ENCODE data around the gene TXNDC15.
A peak's percentile ranks its signal among the peaks of the same experiment; 100 is the strongest.
"Not testable (repeated sequence)": the region's sequence is repeated elsewhere in the genome, so short reads cannot be mapped to it uniquely, and the experiment has no call there.

The TXNDC15 gene

GRCh38 chr5:134878403-134878802 is 4.2 kb downstream of the TXNDC15 start:
- DNase-seq: peak in 2 of 3 experiments; percentile 19 to 25

- DNase-seq: peak in 1 of 3 experiments; percentile 7
Measured at GRCh38 chr5:134879456-134879855, 5.3 kb downstream of the TXNDC15 start.

- DNase-seq: not testable (repeated sequence)
Measured at GRCh38 chr5:134880937-134881336, 6.8 kb downstream of the TXNDC15 start.

GRCh38 chr5:134881711-134882110 is 7.5 kb downstream of the TXNDC15 start:
- DNase-seq: not testable (repeated sequence)

GRCh38 chr5:134887593-134888159 is 13.5 kb downstream of the TXNDC15 start:
- no peak for DNase-seq

- DNase-seq: no peak
Measured at GRCh38 chr5:134889335-134889734, 15.2 kb downstream of the TXNDC15 start.

- DNase-seq: no peak
Measured at GRCh38 chr5:134891473-134891872, 17.3 kb downstream of the TXNDC15 start.

GRCh38 chr5:134892282-134892681 is 18.1 kb downstream of the TXNDC15 start:
- no peak for DNase-seq

GRCh38 chr5:134892926-134893325 is 18.8 kb downstream of the TXNDC15 start:
- no peak for DNase-seq

- DNase-seq: no peak
Measured at GRCh38 chr5:134893748-134894505, 19.8 kb downstream of the TXNDC15 start.

GRCh38 chr5:134902071-134902801 is 28.1 kb downstream of the TXNDC15 start:
- no peak for DNase-seq

- peak; percentile 87 to 90 (median 90) for DNase-seq
Measured at GRCh38 chr5:134904610-134905245, 30.6 kb downstream of the TXNDC15 start, which contains the start of gene PCBD2. Gene PCBD2, plus strand, starts transcription at chr5:134905131. Its CDS starts 9 bp downstream, at chr5:134905140.

- DNase-seq: peak; percentile 73 to 81 (median 77)
Measured at GRCh38 chr5:134905246-134905996, 31.2 kb downstream of the TXNDC15 start.

- no peak for DNase-seq
Measured at GRCh38 chr5:134906811-134907210, 32.6 kb downstream of the TXNDC15 start.

GRCh38 chr5:134910752-134911151 is 36.6 kb downstream of the TXNDC15 start:
- not testable (repeated sequence) for DNase-seq

GRCh38 chr5:134911285-134912206 is 37.4 kb downstream of the TXNDC15 start:
- DNase-seq: no peak

- no peak for DNase-seq
Measured at GRCh38 chr5:134913254-134913653, 39.1 kb downstream of the TXNDC15 start.

- DNase-seq: no peak
Measured at GRCh38 chr5:134913795-134914194, 39.6 kb downstream of the TXNDC15 start.

GRCh38 chr5:134917070-134917815 is 43.1 kb downstream of the TXNDC15 start:
- peak in 1 of 3 experiments; percentile 1 for DNase-seq

GRCh38 chr5:134918861-134919260 is 44.7 kb downstream of the TXNDC15 start:
- no peak for DNase-seq
